ENCODE results near the gene AMER2. TPM values are rescaled to one million over a fixed set of nuclear protein-coding genes. Genes with fewer than 3 reads are reported as not detected.

AMER2 gene
- total RNA-seq, 1 donor = not detected

DNA sequence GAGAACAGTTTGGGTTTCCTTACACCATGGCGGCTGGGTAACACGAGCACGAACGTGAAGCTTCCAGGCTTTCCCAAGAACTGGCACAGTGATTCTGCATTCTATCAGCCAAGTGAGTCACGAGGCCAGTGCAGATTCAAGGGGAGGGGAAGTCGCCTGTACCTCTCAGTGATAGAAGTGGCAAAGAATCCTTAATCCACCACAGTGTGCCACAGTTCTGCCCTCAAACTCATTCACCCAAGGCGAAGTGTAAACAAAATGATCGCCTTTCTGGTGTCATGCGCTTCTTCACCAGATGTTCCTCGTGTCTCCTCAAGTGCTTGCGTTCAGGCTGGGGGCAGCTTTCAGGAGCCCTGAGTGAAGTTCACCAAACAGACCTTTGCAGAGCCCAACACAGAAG is 24.9 kb upstream of the AMER2 start:
- TF ChIP-seq, protein P1, sequence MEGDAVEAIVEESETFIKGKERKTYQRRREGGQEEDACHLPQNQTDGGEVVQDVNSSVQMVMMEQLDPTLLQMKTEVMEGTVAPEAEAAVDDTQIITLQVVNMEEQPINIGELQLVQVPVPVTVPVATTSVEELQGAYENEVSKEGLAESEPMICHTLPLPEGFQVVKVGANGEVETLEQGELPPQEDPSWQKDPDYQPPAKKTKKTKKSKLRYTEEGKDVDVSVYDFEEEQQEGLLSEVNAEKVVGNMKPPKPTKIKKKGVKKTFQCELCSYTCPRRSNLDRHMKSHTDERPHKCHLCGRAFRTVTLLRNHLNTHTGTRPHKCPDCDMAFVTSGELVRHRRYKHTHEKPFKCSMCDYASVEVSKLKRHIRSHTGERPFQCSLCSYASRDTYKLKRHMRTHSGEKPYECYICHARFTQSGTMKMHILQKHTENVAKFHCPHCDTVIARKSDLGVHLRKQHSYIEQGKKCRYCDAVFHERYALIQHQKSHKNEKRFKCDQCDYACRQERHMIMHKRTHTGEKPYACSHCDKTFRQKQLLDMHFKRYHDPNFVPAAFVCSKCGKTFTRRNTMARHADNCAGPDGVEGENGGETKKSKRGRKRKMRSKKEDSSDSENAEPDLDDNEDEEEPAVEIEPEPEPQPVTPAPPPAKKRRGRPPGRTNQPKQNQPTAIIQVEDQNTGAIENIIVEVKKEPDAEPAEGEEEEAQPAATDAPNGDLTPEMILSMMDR (IDR thresholded peaks at IDR 0.05; ENCODE audit: insufficient read depth, low read depth, low read length) = no peak
- no peak for DNase-seq (ENCODE audit: low read depth)
- H3K4me3 ChIP-seq (ENCODE audit: low read depth, low read length) = no peak overlapping the region

- H3K4me3 ChIP-seq (ENCODE audit: low read depth, low read length) = no peak overlapping the region
- DNase-seq (ENCODE audit: low read depth) = no peak
Observed at GRCh38 chr13:25192936-25193335, 20.8 kb upstream of the AMER2 start.

DNA sequence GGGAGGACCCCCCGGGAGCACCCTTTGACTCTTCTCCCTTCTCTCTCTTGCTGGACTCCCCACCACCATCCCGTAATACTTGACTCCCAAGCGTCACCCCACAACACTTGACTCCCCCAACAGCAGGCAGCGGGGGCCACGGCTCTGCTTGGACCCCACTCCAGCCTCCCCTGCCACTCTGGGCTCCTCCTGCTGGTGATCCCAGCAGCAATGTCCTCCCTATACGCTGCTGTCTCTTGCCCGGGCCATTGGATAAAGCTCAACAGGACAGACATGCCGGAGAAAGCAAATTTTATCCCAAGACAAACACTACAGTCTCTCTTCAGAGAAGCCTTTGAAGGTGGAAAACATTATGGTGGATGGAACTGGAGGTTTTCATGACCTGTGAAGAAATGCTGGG is 20.4 kb upstream of the AMER2 start:
- TF ChIP-seq, protein P1 (IDR thresholded peaks at IDR 0.05; ENCODE audit: insufficient read depth, low read depth, low read length) = no peak
- DNase-seq (ENCODE audit: low read depth) = no peak
- no peak overlapping the region for H3K4me3 ChIP-seq (ENCODE audit: low read depth, low read length)

More at GRCh38 chr13:25192936-25193335, 20.8 kb upstream of the AMER2 start:
- TF ChIP-seq, protein P1 (IDR thresholded peaks at IDR 0.05; ENCODE audit: insufficient read depth, low read depth, low read length) = no peak

- no peak overlapping the region for H3K4me3 ChIP-seq (ENCODE audit: low read depth, low read length)
- TF ChIP-seq, protein P1 (IDR thresholded peaks at IDR 0.05; ENCODE audit: insufficient read depth, low read depth, low read length) = no peak
- DNase-seq (ENCODE audit: low read depth) = no peak
Observed at GRCh38 chr13:25192052-25192451, 20.0 kb upstream of the AMER2 start.

- DNase-seq (ENCODE audit: low read depth) = no peak
- TF ChIP-seq, protein P1 (IDR thresholded peaks at IDR 0.05; ENCODE audit: insufficient read depth, low read depth, low read length) = no peak
- no peak overlapping the region for H3K4me3 ChIP-seq (ENCODE audit: low read depth, low read length)
Observed at GRCh38 chr13:25190771-25191170, 18.7 kb upstream of the AMER2 start.

DNA sequence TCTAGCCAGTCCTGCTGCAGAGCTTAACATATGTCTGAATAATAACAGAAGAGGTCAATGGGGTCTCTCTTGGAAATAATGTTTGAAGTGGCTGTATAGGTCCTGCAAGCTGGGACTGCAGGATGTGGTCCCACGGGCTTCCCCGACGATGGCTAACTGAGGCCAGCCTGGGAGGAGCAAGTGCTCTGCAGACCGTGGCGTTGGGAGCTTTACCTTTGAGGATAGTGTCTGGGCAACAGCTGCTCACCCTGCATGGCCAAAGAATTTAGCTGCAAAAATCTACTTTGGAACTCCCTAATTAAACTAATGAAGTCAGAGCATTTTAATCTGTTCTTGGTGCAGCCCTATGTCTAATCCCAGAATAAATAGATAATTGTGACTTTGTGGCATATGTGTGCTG is 18.2 kb upstream of the AMER2 start:
- no peak overlapping the region for H3K4me3 ChIP-seq (ENCODE audit: low read depth, low read length)
- DNase-seq (ENCODE audit: low read depth) = no peak
- TF ChIP-seq, protein P1 (IDR thresholded peaks at IDR 0.05; ENCODE audit: insufficient read depth, low read depth, low read length) = no peak

DNA sequence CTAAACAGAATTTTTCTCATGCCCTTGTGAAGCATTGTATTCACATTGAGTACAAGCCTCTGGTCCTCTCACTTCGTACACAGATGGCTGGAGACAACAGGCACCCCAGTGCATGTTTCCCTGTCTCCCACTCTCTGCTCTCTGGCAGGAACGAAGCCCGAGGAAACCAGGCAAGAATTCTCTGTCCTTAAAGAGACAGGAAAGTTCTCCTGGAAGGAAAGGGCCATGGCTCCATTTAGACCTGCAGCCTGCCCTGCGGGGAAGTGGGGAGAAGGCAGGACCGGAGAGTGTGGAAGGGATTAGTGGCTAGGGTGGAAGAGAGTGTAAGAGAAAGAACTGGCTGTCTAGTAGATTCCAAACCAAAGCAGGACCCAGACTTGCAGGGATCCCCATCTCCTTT is 15.5 kb upstream of the AMER2 start:
- TF ChIP-seq, protein P1 (IDR thresholded peaks at IDR 0.05; ENCODE audit: insufficient read depth, low read depth, low read length) = no peak
- no peak for DNase-seq (ENCODE audit: low read depth)
- no peak overlapping the region for H3K4me3 ChIP-seq (ENCODE audit: low read depth, low read length)

Measured in fibroblast of villous mesenchyme (primary cell).